Activated CD8-positive, alpha-beta memory T cell treated with anti-CD3 and anti-CD28 coated beads for 48 hours (primary cell): ENCODE data around the gene ANAPC1.
"Not testable (repeated sequence)": the region's sequence is repeated elsewhere in the genome, so short reads cannot be mapped to it uniquely, and the experiment has no call there.

Experiments
- DNase-seq, 3 experiments: peaks; one replicate each; pipeline ENCODE4 v3.0.0-alpha.2; 2020; ENCODE audit warnings: low read depth in 2 of 3, low spot score in 2 of 3

Gene ANAPC1

GRCh38 chr2:111830479-111830878, 53.5 kb downstream of the ANAPC1 start:
- DNase-seq = not testable (repeated sequence)

DNA sequence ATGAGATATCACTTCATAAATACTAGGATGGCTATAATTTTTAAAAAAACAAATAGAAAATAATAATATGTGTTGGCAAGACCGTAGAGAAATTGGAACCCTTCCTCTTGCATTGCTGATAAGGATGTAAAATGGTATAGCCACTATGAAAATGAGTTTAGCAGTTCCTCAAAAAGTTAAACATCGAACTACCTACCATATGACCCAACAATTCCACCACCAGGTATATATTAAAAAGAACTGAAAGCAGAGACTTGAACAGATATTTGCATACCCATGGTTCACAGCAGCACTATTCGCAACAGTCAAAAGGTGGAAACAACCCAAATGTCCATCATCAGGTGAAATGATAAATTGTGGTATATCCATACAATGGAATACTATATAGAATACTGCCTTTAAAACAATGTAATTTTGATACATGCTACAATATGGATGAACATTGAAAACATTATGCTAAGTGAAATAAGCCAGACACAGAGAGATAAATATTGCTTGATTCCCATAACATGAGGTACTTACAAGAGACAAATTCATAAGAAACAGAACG, 55.7 kb downstream of the ANAPC1 start:
- DNase-seq = not testable (repeated sequence)

- not testable (repeated sequence) for DNase-seq
These were observed 70.9 kb downstream of the ANAPC1 start for GRCh38 chr2:111812970-111813622.

DNA sequence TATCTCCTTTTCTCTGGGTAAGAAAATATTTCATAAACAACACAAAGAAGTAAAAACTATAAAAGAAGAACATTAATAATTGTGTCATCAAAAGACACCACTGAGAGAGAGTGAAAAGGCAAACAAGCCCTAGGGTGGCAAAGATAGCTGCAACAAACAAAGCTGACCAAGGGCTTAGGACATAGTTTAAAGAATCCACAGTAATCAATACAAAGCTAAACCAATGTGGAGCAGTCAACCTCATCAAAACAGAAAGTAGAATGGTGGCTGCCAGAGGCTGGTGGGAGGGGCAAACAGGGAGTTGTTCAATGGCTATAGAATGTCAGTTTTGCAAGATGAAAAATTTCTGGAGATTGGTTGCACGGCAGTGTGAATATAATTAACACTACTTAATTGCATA, 93.4 kb downstream of the ANAPC1 start:
- not testable (repeated sequence) for DNase-seq

- not testable (repeated sequence) for DNase-seq
These were observed 99.9 kb downstream of the ANAPC1 start for GRCh38 chr2:111784081-111784480.

DNA sequence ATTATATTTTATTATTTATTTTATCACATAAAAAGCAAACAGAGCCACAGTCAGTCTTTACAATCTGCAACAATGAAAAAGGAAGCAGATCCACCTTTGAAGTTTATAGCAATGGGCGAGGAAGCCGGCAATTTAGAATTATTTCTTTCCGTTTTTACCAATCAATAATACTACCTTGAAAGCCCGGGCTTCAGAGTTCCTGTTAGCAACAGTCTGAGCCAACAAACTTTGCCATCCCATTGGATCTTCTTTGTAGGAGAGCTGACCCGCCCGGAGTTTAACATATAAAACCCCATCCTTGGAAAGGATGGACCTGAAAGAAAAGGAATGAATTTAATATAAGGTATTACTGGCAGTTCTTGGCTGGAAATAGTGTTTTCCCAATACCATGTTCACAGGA, 101.8 kb downstream of the ANAPC1 start:
- not testable (repeated sequence) for DNase-seq

GRCh38 chr2:111781443-111782094, 102.4 kb downstream of the ANAPC1 start:
- not testable (repeated sequence) for DNase-seq

DNA sequence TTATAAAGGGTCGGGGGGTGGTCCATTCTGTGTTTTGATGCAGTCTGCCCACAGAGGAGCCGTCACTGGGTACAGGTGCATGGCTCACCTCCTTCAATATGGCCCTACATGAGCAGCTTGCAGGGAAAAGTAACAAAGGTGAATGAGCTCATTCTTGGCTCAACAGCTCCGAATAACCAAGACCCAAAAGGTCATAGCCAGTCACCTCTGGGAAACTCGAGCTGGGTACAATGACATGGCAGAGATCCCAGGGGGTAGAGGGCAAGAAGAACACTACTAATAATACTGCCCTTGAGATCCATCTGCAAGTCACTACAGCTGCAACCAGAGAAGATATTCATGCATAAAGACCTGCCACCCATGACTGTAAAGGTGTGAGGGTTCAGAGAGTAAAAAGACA, 106.8 kb downstream of the ANAPC1 start:
- DNase-seq = not testable (repeated sequence)

DNA sequence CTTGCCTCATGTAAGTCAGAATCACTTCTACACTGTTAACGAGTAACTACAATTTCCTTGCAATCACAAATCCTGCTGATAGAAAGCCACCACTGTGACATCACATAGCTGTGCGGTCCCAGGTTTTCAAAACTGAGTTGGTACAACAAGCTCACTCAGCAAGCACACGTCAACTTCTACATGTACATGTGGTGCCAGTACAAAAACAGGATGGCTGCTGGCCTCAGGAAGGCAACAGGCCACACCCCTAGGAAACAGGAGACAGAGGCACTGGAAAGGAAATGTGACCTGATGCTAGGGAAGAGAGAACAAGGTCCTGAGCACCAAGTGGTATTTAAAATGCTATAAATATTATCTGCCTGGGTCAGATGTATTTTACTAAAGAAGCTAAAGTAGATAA, 107.7 kb downstream of the ANAPC1 start:
- DNase-seq = not testable (repeated sequence)

DNA sequence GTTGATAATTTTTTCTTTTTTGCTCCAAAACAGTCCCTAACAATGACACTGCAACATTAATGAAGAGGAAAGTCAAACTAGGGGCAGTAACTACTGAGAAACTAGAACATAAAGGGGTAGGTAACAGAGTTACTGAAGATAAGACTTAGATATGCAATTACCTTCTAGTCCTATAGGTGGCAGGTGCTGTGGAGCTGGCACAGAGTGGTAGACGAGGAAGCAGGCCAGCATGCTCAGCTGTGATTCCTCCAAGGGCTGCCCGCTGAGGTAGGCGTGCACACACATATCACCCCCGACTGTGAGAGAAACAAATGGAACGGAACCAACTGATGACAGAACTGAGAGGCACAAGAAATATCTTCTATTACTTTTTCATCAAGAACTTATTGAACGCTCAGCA, 111.8 kb downstream of the ANAPC1 start:
- DNase-seq = not testable (repeated sequence)

DNA sequence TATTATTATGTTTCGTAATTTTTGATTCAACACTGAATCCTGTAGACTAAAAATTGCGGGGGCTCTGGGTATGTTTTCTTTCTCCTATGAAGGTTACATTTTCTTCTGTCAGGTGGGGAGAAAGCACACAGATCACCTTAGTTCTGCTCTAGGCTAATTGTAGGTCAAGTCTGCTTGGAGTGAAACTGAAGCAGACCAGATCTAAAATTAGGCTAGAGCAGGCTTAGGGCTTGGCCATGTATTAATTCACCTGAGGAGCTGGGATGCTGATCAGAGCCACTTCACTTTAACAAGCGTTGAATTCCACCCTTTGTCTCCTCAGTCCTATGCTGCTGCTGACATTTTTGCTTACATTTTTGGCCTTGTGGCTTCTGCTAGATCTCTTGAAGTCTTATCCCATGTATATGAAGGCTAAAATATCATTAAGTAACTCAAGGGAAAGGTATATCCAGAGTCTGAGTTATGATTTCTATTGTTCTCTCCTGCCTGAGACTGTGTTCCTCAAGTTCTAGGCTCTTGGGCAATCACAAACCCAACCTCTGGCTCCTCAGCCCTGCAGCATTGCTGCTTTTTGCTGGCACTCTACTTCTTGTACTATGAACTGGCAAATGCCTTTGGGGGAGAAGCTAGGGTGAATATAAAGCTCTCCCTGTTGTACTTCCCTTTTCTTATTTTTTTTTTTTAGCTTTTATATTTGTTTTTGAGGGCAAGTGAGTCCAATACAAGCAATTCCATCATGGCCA, 112.9 kb downstream of the ANAPC1 start:
- not testable (repeated sequence) for DNase-seq

DNA sequence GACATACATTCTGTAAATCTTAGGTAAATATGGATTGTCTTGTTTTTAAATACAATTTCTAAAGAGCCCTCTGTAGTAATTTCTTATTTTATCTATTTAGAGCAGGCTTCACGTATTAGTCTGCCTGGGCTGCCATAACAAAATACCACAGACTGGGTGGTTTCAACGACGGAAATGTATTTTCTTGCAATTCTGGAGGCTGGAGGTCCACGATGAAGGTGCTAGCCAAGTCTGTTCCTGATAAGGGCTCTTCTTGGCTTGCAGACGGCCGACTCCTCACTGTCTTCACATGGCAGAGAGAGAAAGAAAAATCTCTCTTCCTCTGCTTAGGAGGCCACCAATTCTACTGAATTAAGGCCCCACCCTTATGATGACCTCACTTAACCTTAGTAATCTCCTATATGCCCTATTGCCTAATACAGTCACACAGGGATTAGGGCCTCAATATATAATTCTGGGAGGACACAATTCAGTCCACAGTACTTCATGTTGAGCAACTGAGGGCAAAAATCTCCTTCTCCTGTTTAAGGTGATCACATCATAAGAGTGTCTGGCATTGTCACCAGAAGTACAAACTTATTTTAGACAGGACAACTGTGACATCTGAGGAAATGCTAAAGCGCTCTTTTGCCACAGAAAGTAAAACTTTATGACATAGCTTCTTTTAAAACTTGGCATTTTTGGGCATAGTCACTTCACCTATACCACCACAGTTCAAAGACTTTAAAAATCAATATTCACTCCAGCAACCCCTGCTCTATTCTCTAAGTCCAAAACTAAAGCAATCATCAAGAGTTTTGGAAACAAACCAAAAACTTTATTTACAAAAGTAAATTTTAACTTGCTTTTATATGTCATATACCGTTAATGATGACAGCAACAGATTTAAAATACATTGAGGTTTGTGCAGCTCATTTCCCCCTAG, 115.5 kb downstream of the ANAPC1 start:
- not testable (repeated sequence) for DNase-seq

DNA sequence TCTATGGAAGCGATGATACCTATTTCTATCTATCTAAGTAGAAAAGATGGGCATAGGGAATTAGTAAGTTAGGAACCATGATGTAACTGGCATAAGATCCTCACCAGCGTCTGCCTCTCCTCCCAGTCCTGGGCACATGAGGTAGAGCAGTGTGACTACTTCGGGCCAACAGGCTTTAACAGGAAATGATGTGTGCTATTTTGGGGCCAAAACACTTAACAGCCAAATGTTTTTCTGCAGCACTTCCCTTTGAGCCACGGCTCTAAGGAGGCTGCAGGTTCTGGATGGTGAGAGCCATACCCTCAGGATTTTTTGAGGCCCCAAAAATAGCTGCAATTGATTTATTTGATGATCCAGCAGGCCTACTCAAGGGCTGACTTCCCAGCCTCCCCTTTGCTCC, 116.9 kb downstream of the ANAPC1 start:
- not testable (repeated sequence) for DNase-seq

- DNase-seq = not testable (repeated sequence)
These were observed 117.7 kb downstream of the ANAPC1 start for GRCh38 chr2:111766295-111766694.

DNA sequence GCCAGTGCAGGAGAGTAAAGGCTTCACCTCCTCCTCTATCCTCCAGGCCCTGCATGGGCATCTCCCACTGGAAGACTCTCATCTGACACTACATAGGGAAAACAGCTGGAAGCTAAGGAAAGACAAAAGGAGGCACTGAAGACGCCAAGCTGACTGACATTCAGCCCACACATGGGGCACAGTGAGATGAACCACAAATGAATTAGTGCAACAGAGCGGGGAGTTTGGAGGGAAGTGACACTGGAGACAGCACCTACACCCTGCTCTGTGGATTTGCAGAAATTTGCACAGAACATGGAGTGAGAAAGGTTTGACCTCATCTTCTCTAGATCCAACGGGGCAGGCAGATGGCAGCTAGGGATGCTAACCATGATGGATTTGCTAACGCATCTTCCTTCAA, 119.8 kb downstream of the ANAPC1 start:
- DNase-seq = not testable (repeated sequence)

- not testable (repeated sequence) for DNase-seq
These were observed 123.2 kb downstream of the ANAPC1 start for GRCh38 chr2:111760697-111761284.

DNA sequence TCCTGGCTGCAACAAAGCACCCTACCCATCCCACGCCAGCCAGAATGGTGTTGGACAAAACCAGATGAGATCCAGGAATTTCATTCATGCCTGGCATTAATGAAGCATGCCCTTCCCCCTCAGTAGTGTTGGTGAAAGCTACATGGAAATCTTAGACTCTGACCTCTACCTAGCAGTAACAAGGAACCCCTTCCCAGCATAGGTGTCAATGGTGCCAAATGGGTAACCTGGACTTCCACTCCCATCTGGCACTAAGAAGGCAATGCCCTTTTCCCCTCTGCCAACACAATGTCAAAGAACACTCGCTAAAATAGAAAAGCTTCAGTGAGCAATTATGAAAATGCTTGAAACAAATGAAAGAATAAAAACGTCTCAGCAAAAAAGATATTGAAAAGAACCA, 131.5 kb downstream of the ANAPC1 start:
- not testable (repeated sequence) for DNase-seq

DNA sequence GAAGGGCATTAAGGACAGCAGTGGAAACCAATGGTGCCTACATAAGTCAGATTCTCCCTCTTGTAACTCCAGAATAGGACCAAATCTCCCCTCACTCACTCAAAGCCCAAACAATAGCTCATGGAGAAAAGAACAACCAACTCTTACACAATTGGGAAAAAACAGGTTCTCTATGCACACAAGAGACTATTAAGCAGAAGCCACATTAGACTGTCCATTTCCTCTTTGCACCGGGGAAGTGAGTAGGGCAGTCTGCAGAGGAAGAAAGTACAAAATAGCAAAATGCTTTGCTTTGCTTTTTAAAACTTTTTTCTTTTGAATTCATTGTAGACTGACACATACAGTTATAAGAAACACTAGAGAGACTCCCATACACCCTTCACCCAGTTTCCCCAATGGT, 133.4 kb downstream of the ANAPC1 start:
- not testable (repeated sequence) for DNase-seq

- not testable (repeated sequence) for DNase-seq
These were observed 135.6 kb downstream of the ANAPC1 start for GRCh38 chr2:111748429-111748828.
